NCI-H774 (cell line): ENCODE measurements around the gene KCNMB2.

Experiments used
- DNase-seq: peaks from one replicate; lab custom pipeline; 2025; lab: John Stamatoyannopoulos, UW

Gene KCNMB2

DNA sequence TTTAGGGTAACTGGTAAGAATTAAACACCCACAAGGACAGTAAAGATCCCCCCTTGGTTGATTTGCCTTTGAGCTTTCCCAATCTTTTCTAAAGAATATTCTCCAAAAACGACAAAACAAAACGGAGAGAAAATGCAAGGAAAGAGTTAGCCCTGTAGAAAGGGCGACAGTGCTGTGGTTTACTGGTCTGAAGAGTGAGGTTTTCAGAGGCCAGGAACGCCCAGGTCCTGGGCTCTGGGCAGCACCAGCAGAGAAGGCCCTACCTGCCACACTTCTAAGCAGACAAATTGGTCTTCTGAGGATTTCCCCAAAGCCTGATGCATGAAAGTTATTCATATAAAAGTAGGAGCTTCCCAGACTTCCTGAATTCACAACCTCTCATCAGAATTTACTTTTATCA is 119.3 kb downstream of the KCNMB2 start:
- no peak for DNase-seq

DNA sequence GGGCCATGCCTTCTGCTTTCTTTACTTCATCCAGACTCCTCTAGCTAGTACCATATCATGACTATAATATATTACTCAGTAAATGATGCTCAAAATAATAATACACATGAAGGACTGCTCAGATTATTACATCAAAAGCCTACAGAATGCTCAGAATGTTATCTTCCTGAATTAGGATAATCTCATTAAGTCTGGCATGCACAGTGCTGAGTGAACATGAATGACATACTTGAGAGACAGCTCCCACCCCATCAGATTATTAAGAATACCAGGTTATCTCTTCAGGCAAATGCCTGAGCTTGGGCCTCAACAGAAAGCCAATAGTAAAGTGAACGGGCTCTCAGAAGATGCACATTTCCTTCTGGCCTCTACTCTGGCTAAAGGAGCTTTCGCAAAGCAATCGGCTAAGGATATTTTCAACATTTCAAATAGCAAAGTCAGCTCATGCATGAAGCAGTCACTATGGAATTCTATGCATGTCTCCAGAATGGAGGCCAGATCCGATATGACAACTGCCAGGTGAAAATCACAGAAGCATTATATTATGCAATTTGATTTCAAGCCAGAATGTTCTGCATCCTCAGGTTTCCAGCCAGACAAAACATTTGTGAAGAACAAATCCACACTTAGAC is 122.6 kb downstream of the KCNMB2 start:
- no peak for DNase-seq

DNA sequence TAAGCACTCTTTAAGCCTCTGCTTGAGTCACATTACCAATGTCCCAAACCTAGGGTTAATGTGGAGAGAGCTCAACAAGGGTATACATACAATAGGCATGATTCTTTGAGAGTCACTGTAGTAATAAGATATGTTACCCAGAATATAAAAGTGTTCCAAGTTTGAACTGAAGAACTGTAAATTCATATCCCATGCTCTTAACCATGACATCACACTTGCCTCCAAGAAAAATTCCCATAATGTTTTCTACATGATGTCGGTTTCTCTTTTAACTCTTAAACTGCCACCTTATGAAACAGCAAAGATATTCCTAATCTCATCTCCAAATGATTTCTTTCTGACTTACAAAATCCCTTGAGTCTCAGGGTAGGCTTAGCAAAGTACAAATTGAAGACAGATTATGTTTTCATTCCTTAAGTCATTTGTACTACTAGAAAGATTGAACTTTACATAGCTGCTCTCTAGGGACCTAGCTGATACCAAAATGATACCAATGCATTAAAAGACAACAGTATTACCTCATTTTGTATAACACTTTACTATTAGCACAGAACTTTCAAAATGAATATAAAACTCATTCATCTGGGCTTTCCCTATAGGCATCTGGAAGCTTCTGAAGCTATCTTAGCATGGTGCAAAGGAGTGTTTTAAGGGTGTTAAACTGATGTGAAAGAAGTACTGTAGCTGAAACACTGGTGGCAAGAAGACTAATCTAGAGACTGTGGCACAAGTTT is 127.1 kb downstream of the KCNMB2 start:
- DNase-seq: no peak

DNA sequence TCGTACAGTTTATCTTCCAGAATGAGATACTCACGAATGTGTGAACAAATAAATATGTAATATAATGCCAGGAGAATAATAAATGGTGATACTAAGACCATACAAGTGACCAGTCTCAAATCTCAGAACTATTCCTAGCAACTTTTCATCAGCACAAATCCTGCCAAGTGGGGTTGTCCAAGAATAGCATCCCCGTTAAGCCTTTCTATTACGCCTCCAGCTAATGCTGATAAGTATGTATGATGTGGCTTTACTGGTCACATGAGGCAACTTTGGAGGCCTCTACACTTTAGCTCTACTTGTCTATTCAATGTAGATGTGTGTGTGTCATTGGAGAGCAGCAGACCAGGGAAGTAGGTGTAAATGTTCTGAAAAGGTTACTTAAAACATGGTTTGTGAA is 129.5 kb downstream of the KCNMB2 start:
- DNase-seq: no peak

GRCh38 chr3:178669022-178669601 is 132.9 kb downstream of the KCNMB2 start:
- DNase-seq: no peak

DNA sequence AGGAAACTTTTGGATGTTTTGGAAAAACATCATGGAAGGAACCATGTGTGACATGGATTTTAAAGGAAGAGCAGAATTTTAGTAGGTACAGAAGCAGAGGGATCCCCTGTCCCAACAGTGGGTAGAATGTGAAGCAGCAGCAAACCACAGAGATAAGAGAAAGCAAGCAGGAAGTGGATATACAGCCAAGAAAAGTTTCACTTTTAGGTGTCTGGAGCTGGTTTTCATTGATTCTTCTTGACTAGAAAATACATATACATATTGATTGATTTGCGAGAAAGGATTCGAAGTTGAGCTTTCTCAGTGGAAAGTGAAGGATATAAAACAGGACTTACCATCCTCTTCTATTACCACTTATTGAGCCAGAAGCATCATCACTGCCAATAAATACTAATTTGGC is 133.5 kb downstream of the KCNMB2 start:
- no peak for DNase-seq

DNA sequence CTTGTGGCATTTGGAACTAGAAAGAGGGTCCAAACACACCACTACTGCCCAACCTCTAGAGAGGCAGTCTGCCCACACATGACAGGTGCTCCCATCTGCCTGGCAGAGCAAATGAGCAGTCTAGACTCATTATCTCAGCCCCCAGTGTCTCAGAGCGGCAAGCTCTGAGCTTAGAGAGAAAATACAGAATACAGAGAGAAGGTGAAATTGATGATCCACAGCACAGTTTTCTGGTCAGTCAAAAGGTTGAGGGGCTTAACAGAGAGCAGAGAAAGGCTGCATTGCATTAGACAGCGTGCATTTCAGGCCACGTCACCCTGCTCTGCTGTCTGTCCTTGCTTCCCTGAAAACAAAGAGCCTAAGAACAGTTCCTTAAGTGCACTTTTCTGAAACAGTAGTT is 135.1 kb downstream of the KCNMB2 start:
- DNase-seq: peak; percentile 50

GRCh38 chr3:178671791-178672190 is 135.6 kb downstream of the KCNMB2 start:
- DNase-seq: peak; percentile 76

- no peak for DNase-seq
These were observed 136.0 kb downstream of the KCNMB2 start for GRCh38 chr3:178672275-178672674.

GRCh38 chr3:178673529-178673928 is 137.3 kb downstream of the KCNMB2 start:
- DNase-seq: no peak

DNA sequence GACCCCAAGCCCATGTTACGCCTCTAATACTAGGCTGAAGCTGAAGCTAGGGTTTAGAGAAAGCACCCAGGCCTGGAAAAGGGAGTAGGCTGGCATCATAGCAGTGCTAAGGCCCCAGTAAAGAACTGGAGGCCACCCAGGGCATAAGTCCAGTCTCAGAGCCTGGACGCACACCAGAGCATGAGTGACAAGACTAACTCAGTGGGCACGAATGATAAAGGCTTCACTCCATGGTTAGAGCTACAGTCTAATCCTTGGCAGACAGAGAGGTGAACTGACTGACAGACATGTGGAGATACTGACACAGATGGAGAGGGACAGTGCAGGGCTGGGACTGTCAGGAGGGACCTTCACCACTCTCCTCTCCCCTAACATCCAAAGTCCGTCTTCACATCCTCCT is 139.8 kb downstream of the KCNMB2 start:
- DNase-seq: no peak

- no peak for DNase-seq
These were observed 140.9 kb downstream of the KCNMB2 start for GRCh38 chr3:178676942-178677790.

DNA sequence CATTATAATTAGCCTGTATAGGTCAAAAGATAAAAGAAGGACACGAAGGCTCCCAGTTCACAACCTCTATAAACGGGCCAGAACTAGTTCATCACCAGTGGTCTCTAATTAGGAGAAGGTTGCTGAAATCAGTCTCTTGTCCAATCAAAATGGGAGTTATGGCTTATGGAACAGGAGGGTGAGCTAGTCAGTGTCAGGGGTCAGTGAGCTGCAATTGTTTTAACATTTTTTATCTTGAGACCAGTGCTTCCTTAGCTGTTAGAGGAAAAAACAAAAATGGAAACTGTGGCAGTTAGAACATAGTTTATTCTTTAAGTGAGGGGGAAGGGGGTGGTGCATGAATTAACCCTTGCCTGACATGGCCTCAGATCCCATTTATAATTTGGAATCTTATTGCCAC is 141.7 kb downstream of the KCNMB2 start:
- DNase-seq: no peak

DNA sequence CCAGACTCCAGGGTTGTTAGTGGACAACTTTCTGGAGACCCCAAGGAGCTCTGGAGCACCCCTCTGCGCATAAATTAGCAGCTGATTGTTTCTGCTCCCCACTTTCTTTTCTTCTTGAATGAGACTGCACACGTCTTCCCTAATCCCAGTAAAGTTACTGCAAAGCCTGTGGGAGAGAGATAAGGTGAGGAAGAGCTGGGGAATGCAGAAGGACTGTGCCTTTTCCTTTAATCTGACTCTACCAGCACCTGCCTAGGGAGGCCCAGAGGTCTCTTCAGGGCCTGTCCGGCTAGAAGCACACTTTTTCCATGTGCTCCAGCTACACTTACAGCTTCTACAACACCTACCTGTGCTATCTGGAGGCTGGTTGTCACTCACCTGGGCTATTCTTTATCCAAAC is 143.8 kb downstream of the KCNMB2 start:
- no peak for DNase-seq

DNA sequence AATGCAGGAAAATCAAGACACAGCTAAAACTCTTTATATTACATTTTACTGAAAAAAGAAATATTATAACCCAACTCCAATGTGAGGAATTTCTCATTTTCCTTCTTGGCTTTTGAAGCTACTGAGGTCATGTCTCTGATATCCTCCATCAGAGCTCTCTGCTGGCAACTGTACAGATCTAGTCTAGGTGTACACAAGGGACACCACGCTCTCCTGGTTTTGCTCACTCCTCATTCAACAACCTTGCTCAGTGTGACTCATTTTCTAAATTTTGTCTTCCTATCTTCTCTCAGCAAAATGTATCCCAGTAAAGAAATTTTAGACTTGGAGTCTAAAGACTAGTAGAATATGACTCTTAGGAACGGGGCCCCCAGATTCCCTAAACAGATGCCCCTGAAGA is 144.3 kb downstream of the KCNMB2 start:
- DNase-seq: no peak

DNA sequence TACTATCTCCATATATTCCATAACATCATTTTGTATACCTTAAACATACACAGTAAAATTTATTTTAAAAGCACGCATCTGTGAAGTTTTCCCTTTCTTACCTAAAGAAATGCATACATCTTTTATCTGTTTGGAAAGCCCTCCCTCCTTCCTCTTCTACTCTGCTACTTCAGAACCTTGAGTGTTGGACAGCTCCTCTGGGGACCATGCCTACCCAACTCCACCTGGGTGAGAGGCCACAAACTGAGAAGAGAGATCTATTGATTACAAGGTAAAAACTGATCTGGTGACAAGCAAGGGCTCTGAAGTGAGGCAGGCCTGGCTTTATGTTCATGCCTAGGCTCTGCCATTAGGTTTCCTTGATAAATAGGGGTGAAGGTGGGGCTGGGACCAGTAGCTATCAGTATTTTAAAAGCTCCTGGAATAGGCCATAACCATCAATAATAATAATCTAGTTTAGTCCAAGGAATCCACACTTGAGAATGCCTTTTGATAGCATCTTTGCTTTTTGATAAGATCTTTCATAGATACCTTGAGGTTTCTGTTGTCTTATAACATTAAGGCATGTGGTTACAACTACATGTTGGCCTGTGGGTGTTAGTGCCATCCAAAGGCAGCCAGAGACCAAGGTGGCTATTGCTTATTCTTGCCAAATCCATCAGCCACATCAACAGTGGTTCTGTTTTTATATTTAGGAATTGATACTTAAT is 148.8 kb downstream of the KCNMB2 start:
- DNase-seq: no peak

- no peak for DNase-seq
These were observed 149.3 kb downstream of the KCNMB2 start for GRCh38 chr3:178685591-178685906.

DNA sequence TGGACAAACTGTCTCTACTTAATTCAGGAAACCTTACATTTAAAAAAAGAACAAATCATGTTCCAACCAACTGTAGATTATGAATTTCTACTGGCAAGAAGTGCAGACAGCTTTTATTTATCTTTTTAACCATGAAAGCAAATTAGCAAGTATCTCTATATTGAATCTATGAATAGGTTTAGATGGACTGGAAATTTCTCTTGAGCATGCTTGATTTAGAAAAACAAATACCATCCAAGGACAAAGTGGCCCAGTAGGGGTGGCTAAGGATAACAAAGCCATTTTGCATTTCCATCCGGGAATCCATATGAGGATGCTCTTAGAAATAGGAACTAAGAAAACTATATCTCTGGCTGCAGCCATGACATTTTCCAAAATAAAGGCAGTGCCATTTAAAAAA is 150.6 kb downstream of the KCNMB2 start:
- DNase-seq: no peak

DNA sequence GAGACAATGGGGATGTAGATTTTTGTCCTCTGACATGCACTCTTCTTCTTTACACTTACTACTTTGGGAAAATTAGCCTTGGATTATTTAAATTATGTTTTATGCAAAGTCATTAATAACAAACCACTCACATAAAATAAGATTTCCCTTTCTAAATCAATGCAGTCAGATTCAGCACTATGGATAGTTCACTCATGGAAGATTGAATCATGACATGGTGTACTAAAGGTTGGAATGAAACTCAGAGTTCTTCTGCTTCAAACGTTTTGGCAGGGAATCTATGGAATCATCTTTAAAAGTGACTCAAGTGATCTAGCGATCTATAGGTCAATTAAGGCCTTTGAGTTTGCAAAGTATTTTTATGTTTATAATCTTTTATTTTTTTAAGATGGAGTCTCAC is 154.3 kb downstream of the KCNMB2 start:
- no peak for DNase-seq

DNA sequence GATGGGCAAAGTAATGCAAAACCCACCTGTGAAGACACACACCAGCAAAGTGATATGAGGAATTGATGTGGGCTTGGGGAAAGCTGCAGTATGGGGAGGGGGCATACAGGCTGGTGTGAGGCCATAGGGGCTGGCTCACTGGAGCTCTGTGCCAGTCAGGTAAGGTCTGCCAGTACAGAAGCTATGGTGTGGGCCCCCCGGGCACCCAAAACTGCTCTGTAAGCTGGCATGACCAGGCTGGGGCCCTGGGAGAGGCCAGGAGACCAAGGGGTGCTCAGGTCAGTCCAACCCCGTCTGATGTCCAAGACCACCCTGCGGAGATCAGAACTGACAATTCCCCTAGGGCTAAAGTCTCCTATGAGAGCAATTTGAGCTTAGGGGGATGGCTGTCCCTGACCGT is 163.1 kb downstream of the KCNMB2 start:
- DNase-seq: no peak

DNA sequence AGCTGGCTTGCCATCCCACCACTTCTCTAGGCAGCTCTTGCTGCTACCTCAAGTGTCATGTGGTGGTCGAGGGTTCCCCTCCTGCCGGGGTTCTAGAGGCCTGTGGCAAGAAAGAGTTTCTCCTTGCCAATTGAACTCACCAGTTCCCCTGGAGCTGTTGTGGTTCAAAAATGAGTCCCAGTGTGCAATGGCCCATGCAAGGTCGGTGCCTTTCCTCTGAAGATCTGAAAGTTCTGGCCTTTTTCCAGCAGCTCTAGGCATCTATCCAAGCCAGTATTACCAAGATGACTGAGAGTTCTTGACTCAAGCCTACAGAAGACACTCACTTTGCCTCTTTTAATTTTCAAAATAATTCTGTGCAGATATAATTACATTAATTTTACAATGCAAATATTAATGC is 163.6 kb downstream of the KCNMB2 start:
- DNase-seq: no peak

GRCh38 chr3:178703268-178703975 is 167.2 kb downstream of the KCNMB2 start:
- DNase-seq: no peak
